Measurements from ENCODE around the gene CSNK1A1L. TPM values are rescaled to one million over a fixed set of nuclear protein-coding genes. Genes with fewer than 3 reads are reported as not detected.

CSNK1A1L gene
- not detected for total RNA-seq
- polyA plus RNA-seq: not detected
- long read RNA-seq, donor 1: 0 reads
- long read RNA-seq, donor 2: 0 reads

DNA sequence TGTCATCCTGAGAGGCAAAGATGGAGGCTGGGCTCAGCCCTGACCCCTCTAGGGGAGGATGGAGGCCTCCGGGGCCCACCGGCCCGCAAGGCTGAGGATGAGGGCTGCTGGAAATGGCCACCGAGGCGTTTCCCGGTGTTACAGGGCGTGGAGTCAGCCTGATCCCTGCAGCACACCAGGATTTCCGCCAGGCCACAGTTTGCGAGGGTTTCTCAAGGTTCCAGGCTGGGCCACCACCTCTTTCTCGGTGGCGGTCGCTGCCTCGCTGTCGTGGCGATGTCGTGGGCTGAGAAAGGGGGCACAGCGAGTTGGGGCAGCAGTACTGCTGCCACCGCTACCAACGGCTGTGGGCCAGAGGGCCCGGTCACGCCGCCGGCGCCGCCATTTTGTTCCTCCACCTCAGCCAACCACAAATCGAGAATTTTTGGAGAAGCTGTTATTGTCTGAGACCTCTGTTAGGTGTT, at the start of gene CSNK1A1L:
Gene CSNK1A1L (minus strand): TSS at position 414 of the 464 bp plus-strand sequence. CDS start 408 bp downstream, at position 6.
- Histone ChIP-seq H3K36me3 (ENCODE audit: insufficient read depth in 1 of 2, low read depth in 1 of 2) (no peaks in the 10 kb centered on the region), H3K4me3 (no peak within 1 kb of the TSS), H3K27me3 (ENCODE audit: insufficient read depth in 3 of 3, low read length in 2 of 3) (no peaks in the 10 kb centered on the region), H3K4me1 (no peaks in the 10 kb centered on the region), H3K27ac (no peak within 1 kb of the TSS), H3K9me3 (no peaks in the 10 kb centered on the region)
- intact Hi-C loops (cut with DNase I): no loop called here
- TF ChIP-seq, protein P1, sequence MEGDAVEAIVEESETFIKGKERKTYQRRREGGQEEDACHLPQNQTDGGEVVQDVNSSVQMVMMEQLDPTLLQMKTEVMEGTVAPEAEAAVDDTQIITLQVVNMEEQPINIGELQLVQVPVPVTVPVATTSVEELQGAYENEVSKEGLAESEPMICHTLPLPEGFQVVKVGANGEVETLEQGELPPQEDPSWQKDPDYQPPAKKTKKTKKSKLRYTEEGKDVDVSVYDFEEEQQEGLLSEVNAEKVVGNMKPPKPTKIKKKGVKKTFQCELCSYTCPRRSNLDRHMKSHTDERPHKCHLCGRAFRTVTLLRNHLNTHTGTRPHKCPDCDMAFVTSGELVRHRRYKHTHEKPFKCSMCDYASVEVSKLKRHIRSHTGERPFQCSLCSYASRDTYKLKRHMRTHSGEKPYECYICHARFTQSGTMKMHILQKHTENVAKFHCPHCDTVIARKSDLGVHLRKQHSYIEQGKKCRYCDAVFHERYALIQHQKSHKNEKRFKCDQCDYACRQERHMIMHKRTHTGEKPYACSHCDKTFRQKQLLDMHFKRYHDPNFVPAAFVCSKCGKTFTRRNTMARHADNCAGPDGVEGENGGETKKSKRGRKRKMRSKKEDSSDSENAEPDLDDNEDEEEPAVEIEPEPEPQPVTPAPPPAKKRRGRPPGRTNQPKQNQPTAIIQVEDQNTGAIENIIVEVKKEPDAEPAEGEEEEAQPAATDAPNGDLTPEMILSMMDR (IDR thresholded peaks at IDR 0.05): no peak
- ATAC-seq: no peak
- no peak for DNase-seq
- 92 to 95% (median 94%) methylated on average over 25 to 26 of the region's 26 CpGs for WGBS, 3 donors

DNA sequence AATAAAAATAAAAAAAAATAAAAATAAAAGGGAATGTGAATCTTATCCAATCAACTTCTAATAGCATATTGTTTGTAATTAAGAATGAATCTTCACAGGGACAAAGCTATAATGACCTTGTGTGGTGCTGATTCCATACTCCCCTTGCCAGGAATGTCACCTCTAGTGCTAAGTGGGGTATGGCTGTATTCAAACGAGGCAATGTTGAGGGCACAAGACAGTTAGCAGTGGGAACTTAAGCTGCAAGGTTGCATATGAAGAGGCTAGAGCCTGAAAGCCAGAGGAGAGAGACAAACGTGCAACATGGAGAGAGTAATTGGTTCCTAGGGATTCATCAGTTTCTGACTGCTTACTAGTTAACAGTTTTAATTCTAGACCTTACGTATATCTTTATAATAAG, 43.9 kb upstream of the CSNK1A1L start:
- H3K4me3 ChIP-seq: no peak overlapping the region
- H3K27me3 ChIP-seq (ENCODE audit: insufficient read depth in 3 of 3, low read length in 2 of 3): no peaks in the 10 kb centered on the region
- ATAC-seq (no peak), DNase-seq (no peak)
- H3K4me1 ChIP-seq: no peaks in the 10 kb centered on the region
- TF ChIP-seq, protein P1 (IDR thresholded peaks at IDR 0.05): no peak
- intact Hi-C loops (cut with DNase I): no loop called here
- no peaks in the 10 kb centered on the region for H3K36me3 ChIP-seq (ENCODE audit: insufficient read depth in 1 of 2, low read depth in 1 of 2)
- no peak overlapping the region for H3K27ac ChIP-seq
- 37 to 40% (median 39%) methylated on average over 3 of the region's 3 CpGs for WGBS, 3 donors
- H3K9me3 ChIP-seq: no peaks in the 10 kb centered on the region

DNA sequence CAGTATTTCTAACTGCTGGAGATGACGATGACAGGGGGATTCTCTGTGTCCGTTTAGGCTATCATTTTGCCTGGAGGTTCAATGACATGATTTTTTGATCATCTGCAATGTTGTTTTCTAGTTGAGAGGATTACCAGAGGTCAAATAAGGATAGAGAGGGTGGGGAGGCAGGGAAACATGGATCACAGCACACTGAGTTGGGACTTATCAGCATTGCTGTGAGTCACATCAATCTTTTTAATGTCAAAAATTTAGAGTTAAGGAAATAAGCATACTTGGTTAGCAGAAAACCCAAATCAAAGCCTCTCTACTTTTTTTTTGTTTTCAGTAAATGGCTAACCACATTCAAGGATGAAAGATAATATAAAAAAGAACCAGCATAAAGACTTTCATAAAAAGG, 43.0 kb upstream of the CSNK1A1L start:
- Histone ChIP-seq H3K27me3 (ENCODE audit: insufficient read depth in 3 of 3, low read length in 2 of 3) (no peaks in the 10 kb centered on the region), H3K27ac (no peak overlapping the region), H3K4me1 (no peaks in the 10 kb centered on the region), H3K9me3 (no peaks in the 10 kb centered on the region), H3K4me3 (no peak overlapping the region), H3K36me3 (ENCODE audit: insufficient read depth in 1 of 2, low read depth in 1 of 2) (no peaks in the 10 kb centered on the region)
- ATAC-seq: no peak
- intact Hi-C loops (cut with DNase I): no loop called here
- TF ChIP-seq, protein P1 (IDR thresholded peaks at IDR 0.05): no peak
- 24 to 61% (median 34%) methylated on average over 2 of the region's 2 CpGs for WGBS, 3 donors
- DNase-seq: no peak

DNA sequence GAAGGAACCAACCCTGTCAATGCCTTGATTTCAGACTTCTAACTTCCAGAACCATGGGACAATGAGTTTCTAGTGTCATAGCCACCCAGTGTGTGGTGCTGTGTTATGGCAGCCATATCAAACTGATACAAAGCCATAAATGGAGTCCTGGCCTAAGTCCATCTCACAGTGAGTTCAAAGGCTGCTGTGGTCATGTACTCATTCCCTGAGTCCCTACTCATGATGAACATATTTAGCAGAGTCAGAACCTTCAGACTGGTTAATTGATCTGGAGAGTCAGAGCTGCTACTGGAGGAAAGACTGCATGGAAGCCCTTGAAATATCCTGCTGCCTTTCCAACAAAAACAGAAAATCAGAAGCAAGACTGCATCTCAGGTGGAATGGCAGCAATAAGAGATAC, 39.2 kb upstream of the CSNK1A1L start:
- DNase-seq (no peak), ATAC-seq (no peak)
- H3K27me3 ChIP-seq (ENCODE audit: insufficient read depth in 3 of 3, low read length in 2 of 3): no peaks in the 10 kb centered on the region
- H3K9me3 ChIP-seq: no peaks in the 10 kb centered on the region
- TF ChIP-seq, protein P1 (IDR thresholded peaks at IDR 0.05): no peak
- H3K36me3 ChIP-seq (ENCODE audit: insufficient read depth in 1 of 2, low read depth in 1 of 2): no peaks in the 10 kb centered on the region
- no peak overlapping the region for H3K27ac ChIP-seq
- no peaks in the 10 kb centered on the region for H3K4me1 ChIP-seq
- intact Hi-C loops (cut with DNase I): no loop called here
- no peak overlapping the region for H3K4me3 ChIP-seq

DNA sequence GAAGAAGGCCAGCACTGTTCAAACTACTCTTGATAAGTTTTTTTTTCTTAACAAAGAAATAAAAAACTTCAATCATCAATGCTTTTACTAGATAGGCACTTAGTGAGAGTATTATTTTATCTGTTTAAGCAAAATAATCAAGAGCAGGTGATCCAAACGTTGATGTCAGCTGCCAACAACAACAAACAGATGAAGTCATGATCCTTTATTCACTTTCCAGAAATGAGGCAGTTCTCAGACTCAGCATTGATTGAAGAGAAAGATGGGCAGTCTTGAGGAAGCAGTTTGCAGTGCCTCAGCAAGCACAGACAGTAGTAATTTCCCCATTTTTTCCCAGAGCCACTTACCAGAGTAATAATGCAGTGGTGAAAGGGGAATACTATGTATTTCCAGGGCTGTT, 38.4 kb upstream of the CSNK1A1L start:
- WGBS, 3 donors: 15 to 25% (median 21%) methylated on average over 1 of the region's 1 CpG
- no peak for ATAC-seq

More for the DNA sequence above, 38.4 kb upstream of the CSNK1A1L start:
- no peaks in the 10 kb centered on the region for H3K4me1 ChIP-seq
- intact Hi-C loops (cut with DNase I): no loop called here
- DNase-seq: no peak
- TF ChIP-seq, protein P1 (IDR thresholded peaks at IDR 0.05): no peak
- no peak overlapping the region for H3K27ac ChIP-seq
- no peak overlapping the region for H3K4me3 ChIP-seq
- H3K36me3 ChIP-seq (ENCODE audit: insufficient read depth in 1 of 2, low read depth in 1 of 2): no peaks in the 10 kb centered on the region
- no peaks in the 10 kb centered on the region for H3K27me3 ChIP-seq (ENCODE audit: insufficient read depth in 3 of 3, low read length in 2 of 3)
- no peaks in the 10 kb centered on the region for H3K9me3 ChIP-seq

Data from psoas muscle (tissue), 8 donors.